Osteocyte (in vitro differentiated cells): ENCODE measurements around the gene JOSD1. TPM values are rescaled to one million over a fixed set of nuclear protein-coding genes. Genes with fewer than 3 reads are reported as not detected.

Experiments used
- DNase-seq: peaks from one replicate; pipeline ENCODE4 v3.0.0; 2021; ENCODE audit warnings: mixed read lengths; ENCODE audit not compliant: unreplicated experiment; ENCODE audit errors: extremely low spot score
- H3K27ac Mint-ChIP-seq: one replicate; pipeline ENCODE4 v1.8.0; 2021; ENCODE audit warnings: mild to moderate bottlenecking, mixed read lengths; ENCODE audit not compliant: unreplicated experiment
- H3K27me3 Mint-ChIP-seq: one replicate; pipeline ENCODE4 v1.8.0; 2021; ENCODE audit warnings: mixed read lengths; ENCODE audit not compliant: unreplicated experiment
- H3K36me3 Mint-ChIP-seq: one replicate; pipeline ENCODE4 v1.8.0; 2021; ENCODE audit warnings: mixed read lengths; ENCODE audit not compliant: unreplicated experiment
- H3K4me1 Mint-ChIP-seq: one replicate; pipeline ENCODE4 v1.8.0; 2021; ENCODE audit warnings: mixed read lengths; ENCODE audit not compliant: unreplicated experiment
- H3K4me3 Mint-ChIP-seq: one replicate; pipeline ENCODE4 v1.8.0; 2021; ENCODE audit warnings: mild to moderate bottlenecking, moderate library complexity, mixed read lengths; ENCODE audit not compliant: unreplicated experiment
- H3K9me3 Mint-ChIP-seq: one replicate; pipeline ENCODE4 v1.8.0; 2021; ENCODE audit warnings: mixed read lengths; ENCODE audit not compliant: unreplicated experiment
- CTCF ChIP-seq: fragments of 200-600 bp; sonication (generic); IDR thresholded peaks from 2 replicates; pipeline ENCODE4 v1.5.0; 2021; ENCODE audit warnings: antibody characterized with exemption, mild to moderate bottlenecking, moderate library complexity
- total RNA-seq: library from RNA; stranded (reverse); gene quantifications from 2 replicates; pipeline ENCODE4 v1.2.1, GENCODE V29; 2021

JOSD1 gene
- total RNA-seq, 1 donor from 2014 or later = 78.6 TPM

- Mint-ChIP-seq H3K27me3 (no peaks in the 10 kb centered on the region), H3K27ac (peak overlapping the region; percentile 94), H3K4me3 (peak overlapping the region; percentile 91), H3K4me1 (peaks cover 54% of the 10 kb centered on the region), H3K9me3 (no peaks in the 10 kb centered on the region), H3K36me3 (peaks cover 7% of the 10 kb centered on the region)
- no peak for TF ChIP-seq CTCF
- DNase-seq = no peak
Measured at GRCh38 chr22:38698407-38699094, 2.2 kb downstream of the JOSD1 start.

GRCh38 chr22:38697425-38698089 lies 3.2 kb downstream of the JOSD1 start:
- Mint-ChIP-seq H3K27ac (peak overlapping the region; percentile 94), H3K27me3 (no peaks in the 10 kb centered on the region), H3K4me1 (peaks cover 55% of the 10 kb centered on the region), H3K36me3 (peaks cover 13% of the 10 kb centered on the region), H3K9me3 (no peaks in the 10 kb centered on the region), H3K4me3 (peak overlapping the region; percentile 91)
- DNase-seq = no peak
- TF ChIP-seq CTCF = no peak

GRCh38 chr22:38696606-38697424 lies 3.9 kb downstream of the JOSD1 start:
- Mint-ChIP-seq H3K27me3 (no peaks in the 10 kb centered on the region), H3K36me3 (peaks cover 18% of the 10 kb centered on the region), H3K27ac (peak overlapping the region; percentile 94), H3K4me1 (peaks cover 57% of the 10 kb centered on the region), H3K4me3 (peak overlapping the region; percentile 91), H3K9me3 (no peaks in the 10 kb centered on the region)
- TF ChIP-seq CTCF = no peak
- no peak for DNase-seq

- Mint-ChIP-seq H3K4me3 (no peak overlapping the region), H3K9me3 (no peaks in the 10 kb centered on the region), H3K36me3 (peaks cover 25% of the 10 kb centered on the region), H3K4me1 (peaks cover 59% of the 10 kb centered on the region), H3K27me3 (no peaks in the 10 kb centered on the region), H3K27ac (peak overlapping the region; percentile 57)
- no peak for TF ChIP-seq CTCF
- no peak for DNase-seq
Measured at GRCh38 chr22:38694940-38695339, 5.8 kb downstream of the JOSD1 start.

- H3K4me1 Mint-ChIP-seq = peaks cover 51% of the 10 kb centered on the region
- TF ChIP-seq CTCF = no peak
- DNase-seq = no peak
- peaks cover 33% of the 10 kb centered on the region for H3K36me3 Mint-ChIP-seq
- no peaks in the 10 kb centered on the region for H3K9me3 Mint-ChIP-seq
- H3K4me3 Mint-ChIP-seq = no peak overlapping the region
- H3K27me3 Mint-ChIP-seq = no peaks in the 10 kb centered on the region
- no peak overlapping the region for H3K27ac Mint-ChIP-seq
Measured at GRCh38 chr22:38694049-38694448, 6.7 kb downstream of the JOSD1 start.
